DMS53 treated with DMSO at 0.1 percent for 48 hours (cell line): ENCODE measurements around the gene LILRB5.
A peak's percentile ranks its signal among the peaks of the same experiment; 100 is the strongest.
"Not testable (repeated sequence)": the region's sequence is repeated elsewhere in the genome, so short reads cannot be mapped to it uniquely, and the experiment has no call there.

Source experiments
- DNase-seq: peaks from one replicate; lab custom pipeline; 2025; ENCODE audit not compliant: unreplicated experiment; lab: John Stamatoyannopoulos, UW

Gene LILRB5

DNA sequence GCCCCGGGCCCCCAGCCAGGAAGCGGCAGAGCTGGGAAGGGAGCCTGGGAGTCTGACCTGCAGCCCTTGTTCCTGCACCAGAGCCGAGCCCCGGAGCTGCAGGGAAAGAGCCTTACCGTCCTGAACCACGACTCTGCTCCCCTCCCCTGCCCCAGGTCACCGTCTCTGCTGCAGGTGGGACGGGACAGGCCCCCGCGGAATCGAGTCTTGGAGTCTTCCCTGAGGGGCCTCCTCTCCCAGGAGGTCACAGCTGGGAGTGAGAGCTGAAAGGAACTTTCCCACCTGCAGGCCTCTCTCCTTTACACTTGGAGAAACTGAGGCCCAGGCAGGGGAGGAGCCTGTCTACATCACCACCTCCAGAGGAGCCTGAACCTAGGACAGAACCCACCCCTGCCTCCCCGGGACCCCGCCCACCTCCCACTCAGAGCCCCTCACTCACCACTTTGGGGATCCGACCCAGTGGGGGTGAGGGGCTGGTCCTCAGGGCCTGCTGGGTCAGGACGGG is 20.1 kb upstream of the LILRB5 start:
- not testable (repeated sequence) for DNase-seq

DNA sequence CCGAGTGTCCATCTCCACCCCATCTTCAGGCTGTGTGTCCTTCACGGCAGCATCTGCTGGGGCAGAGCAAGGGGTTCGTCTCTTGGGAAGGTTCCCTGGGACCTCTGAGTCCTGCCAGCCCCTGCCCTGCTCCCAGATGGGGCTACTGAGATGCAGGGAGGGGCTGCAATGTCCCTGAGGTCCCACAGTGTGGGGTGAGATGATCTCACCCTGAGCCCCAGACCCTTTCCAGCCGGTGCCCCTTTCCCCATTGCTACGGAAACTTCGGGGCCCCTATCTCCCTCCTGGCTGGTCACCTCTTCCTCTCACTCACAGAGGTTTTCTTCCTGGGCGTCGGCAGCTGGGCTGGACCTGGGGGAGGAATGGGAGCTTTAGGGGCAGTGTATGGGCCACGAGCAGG is 18.9 kb upstream of the LILRB5 start:
- no peak for DNase-seq

DNA sequence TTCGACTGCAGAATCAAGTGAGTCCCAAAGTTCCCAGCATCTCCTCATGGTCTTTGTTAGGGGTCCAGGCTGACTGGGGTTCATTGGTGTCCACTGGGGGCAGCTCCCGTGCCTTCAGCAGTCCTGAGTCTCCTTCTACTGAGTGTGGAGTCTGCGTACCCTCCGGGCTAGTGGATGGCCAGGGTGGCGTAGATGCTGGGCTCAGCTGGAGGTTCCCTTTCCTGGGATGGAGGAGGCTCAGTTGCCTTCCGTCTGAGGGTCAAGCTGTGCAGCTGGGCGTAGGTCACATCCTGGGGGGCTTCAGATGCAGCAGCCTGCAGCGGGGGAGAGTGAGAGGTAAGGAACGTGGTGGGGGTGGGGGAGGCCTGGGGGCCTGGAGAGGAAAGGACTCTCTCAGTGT is 17.4 kb upstream of the LILRB5 start:
- DNase-seq: not testable (repeated sequence)

GRCh38 chr19:54273821-54274220 is 16.7 kb upstream of the LILRB5 start:
- DNase-seq: no peak

DNA sequence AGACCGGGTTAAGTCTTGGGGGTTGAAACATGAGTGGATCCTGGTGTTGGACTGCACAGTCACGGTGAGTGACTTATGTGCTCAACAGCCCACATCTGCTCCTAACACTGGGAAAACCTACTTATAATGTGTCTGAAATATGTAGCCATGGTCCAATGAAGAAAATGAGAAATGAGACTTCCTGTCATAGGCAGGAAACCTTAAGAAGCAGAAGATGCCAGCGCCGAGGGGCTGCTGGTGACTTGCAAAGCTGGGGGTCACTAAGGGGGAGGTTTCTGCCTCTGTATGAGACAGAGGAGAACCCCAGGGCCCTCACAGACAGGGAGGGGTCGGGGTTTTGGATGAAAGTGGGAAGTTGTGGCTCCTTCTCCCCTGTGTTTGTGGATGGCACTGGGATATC is 15.1 kb upstream of the LILRB5 start:
- DNase-seq: not testable (repeated sequence)

- DNase-seq: not testable (repeated sequence)
Observed at GRCh38 chr19:54271587-54271986, 14.5 kb upstream of the LILRB5 start.

DNA sequence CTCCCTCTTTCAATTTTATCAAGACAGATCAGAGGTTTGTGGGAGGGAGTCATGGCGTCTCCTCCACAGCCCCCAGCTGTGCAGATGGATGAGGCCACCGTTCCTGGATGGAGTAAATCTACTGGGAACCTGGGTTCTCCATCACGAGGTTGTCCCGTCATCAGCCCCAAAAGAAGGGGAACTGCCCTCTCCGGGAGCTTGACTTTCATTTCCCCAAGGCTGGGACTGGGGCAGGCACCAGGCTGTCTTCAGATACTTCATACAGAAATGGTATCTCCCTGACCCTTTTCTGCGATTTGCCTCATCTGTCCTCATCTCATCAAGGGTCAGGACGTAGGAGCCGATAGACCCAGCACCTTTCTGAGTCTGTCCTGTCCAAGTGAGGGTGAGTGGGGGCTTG is 14.0 kb upstream of the LILRB5 start:
- DNase-seq: no peak

- DNase-seq: no peak
Observed at GRCh38 chr19:54268936-54269335, 11.9 kb upstream of the LILRB5 start.

DNA sequence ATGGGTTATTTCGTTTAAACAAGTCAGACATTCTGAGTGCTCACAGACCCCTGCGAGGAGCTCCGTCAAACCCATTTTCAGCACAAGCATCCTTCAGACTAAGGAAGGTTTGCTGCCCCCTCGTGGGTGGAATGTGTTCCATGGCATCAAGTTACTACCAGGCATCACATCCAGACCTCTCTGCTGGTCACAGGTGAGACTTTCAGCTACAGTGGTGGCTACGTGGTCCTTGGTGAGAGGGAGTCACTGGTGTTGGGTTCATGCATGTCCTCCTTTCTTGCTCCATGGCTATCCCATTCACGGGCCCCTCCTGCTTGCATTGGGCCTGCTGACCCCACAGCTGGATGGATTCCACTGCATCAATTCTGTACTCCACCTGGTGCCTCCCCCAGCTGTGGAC is 9.1 kb upstream of the LILRB5 start:
- peak; percentile 25 for DNase-seq

DNA sequence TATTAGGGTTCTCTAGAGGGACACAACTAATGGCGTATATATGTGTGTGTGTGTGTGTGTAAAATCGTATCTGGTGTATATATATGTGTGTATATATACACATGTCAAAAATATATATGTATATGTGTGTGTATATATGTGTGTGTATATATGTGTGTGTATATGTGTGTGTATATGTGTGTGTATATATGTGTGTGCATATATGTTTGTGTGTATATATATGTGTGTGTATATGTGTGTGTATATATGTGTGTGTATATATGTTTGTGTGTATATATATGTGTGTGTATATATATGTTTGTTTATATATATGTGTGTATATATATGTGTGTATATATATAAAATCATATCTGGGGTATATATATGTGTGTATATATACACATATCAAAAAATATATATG is 5.4 kb upstream of the LILRB5 start:
- DNase-seq: no peak

DNA sequence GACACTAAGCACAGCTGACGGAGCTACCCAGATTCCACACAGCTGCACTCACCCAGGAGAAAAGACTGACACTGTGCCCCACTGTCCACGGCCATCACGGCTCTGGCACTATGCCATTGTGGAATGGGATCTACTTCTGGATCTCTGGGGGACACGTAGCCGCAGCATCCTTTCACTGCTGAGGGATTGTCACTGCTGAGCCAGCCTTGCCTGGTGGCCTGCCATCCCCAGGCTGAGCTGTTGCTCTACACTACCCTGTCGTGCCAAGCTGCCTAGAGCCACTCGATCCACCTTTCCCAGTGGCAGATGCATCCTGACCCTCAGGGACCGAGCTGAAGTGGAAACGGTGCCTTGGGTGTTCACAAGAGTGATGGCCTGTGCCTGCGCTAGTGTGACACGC is 5.0 kb upstream of the LILRB5 start:
- no peak for DNase-seq

- DNase-seq: no peak
Observed at GRCh38 chr19:54256250-54257115, 590 bp downstream of the LILRB5 start.

DNA sequence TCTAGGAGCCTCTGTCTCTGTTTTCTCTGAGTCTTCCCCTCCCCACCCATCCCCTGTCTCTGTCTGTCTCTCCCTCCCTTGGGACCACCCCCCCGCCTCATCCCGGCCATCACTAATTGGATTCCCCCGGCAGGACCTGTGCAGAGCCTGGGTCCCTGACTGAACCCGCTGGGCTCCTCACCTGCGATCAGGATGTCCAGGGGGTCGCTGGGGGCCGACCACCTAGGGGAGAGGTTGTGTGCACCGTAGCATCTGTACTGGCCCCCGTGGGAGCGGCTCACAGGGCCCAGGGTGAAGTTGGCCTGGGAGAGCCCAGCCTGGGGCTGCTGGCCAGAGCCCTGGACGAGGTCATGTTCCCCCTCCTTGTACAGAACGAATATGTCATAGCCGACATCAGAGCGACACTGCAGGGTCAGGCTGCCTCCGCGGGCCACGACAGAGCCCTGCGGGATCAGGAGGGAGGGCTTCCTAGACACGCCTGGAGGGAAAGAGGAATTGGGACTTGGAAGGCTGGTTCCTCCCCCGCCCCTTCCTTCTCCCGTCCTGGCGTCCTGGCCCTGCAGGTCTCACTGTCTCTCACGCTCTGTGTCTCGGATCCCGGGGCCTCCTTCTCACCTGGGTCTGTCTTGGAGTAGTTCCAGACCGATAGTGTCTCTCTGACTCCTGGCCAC is 1.8 kb downstream of the LILRB5 start:
- DNase-seq: no peak

DNA sequence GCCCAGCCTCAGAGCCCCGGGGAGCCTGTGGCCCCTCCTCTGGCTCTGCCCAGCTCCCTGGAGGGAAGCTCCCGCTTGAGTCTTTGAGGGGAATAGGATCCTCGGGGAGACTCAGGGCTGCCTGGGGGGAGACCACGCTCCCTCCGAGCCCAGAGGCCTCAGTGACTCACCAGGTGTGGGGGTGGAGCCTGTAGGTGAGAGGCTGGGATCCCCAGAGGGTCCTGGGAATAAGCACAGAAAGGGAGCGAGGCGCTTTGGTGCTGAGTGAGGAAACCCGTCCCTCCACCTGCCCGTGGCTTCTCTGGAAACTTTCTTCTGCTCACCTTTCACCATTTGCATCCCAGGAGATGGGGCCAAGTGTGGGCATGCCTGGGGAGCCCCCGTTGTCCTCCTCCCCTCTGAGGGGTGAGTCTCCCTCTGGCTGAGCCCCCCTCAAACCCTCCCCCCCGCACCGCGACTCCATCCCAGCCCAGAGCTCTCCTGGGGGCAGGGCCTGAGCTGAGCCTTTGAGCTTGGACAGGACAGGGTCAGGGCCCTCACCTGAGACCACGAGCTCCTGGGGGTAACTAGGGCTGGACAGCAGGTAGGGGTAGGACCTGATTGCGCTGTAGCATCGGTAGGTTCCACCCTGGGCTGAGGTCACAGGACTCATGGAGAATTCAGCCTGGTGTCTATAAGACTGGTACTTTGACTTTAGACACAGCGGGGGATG is 2.7 kb downstream of the LILRB5 start:
- DNase-seq: no peak

GRCh38 chr19:54253331-54254194 is 3.5 kb downstream of the LILRB5 start:
- no peak for DNase-seq

- no peak for DNase-seq
Observed at GRCh38 chr19:54252845-54253244, 4.2 kb downstream of the LILRB5 start.

DNA sequence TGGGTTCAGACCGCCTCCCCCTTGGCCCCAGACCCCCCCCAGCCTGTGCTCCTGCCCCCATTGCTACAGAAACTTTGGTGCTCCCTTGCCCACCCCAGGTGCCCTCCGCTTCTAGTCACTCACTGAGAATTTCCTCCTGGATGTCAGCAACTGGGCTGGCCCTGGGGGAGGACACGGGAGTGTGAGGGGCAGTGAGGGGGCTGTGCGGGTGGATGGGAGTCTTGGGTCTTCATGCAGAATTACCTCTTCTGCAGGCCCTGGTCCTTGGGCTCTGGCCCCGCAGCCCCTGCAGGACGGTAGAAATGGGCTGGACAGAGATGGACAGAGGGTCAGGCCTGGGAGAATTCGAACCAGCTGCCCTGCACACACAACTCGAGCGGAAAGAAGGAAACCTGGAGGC is 4.8 kb downstream of the LILRB5 start:
- no peak for DNase-seq

- DNase-seq: no peak
Observed at GRCh38 chr19:54248016-54248601, 9.0 kb downstream of the LILRB5 start.

DNA sequence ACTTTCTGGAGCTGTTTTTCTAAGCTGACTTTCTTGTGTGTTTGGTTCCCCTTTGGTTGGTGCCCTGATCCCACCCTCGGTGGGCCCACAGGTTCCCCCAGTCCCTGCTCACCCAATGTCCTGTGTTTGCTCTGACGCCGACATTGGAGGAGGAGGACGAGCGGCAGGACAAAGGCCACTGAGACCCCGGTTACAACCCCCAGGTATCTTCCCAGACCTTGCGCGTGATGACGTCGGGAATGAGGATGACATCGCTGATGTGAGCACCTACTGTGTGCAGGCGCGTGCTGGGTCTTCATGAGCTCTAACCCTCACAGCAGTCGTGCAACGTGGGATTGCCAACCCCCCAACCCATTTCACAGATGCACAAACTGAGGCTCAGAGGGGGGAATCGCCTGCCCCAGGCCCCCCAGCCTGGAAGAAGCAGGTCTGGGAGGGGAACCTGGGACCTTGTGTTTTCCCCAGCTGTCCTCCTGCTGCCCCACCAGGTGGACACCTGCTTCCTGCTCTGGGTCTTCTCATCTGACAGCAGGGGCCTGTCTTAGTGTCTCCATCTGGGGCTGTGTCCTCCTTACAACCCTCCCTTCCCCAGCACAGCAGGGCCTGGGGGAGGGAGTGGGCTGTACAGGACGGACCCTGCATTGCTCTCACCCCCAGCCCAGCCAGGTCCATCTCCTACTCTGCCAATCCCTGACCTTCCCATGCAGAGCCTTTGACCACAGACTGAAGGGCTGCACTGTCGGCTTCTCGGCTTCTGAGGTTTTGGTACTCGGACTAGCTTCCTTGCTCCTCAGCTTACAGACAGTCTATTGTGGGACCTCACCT is 9.8 kb downstream of the LILRB5 start:
- DNase-seq: no peak
